WTC11 (cell line): Measurements from ENCODE around the gene CD302. TPM values are rescaled to one million over a fixed set of nuclear protein-coding genes. Genes with fewer than 3 reads are reported as not detected.

Experiments
- ATAC-seq: fragments of 200-7000 bp; cut with Tn5 transposase; 2 replicates; pipeline ENCODE4 v1.10.0; 2021; ENCODE audit warnings: mild to moderate bottlenecking, moderate library complexity
- CTCF ChIA-PET: fragments of 300-600 bp; sonication (Branson Sonifier 250); formaldehyde crosslinking; loops from one replicate; lab custom pipeline; 2021; ENCODE audit warnings: antibody characterized with exemption; lab: Charles Lee
- POLR2A ChIA-PET: fragments of 350-600 bp; sonication (Branson Sonifier 250); formaldehyde crosslinking; loops from one replicate; lab custom pipeline; 2021; ENCODE audit warnings: antibody characterized with exemption; lab: Charles Lee
- DNase-seq: peaks from one replicate; pipeline ENCODE4 v3.0.0; 2021; ENCODE audit warnings: low spot score
- H3K27ac Mint-ChIP-seq: 2 replicates; pipeline ENCODE4 v1.8.0; 2021; ENCODE audit warnings: mixed read lengths
- H3K27me3 Mint-ChIP-seq: 2 replicates; pipeline ENCODE4 v1.8.0; 2021; ENCODE audit warnings: low read depth, mild to moderate bottlenecking, moderate library complexity, mixed read lengths
- H3K36me3 Mint-ChIP-seq: 2 replicates; pipeline ENCODE4 v1.8.0; 2021; ENCODE audit warnings: mixed read lengths
- H3K4me1 Mint-ChIP-seq: 2 replicates; pipeline ENCODE4 v1.8.0; 2022; ENCODE audit warnings: mixed read lengths
- H3K4me3 Mint-ChIP-seq: 2 replicates; pipeline ENCODE4 v1.8.0; 2021; ENCODE audit warnings: mild to moderate bottlenecking, moderate library complexity, mixed read lengths
- H3K9me3 Mint-ChIP-seq: 2 replicates; pipeline ENCODE4 v1.8.0; 2021; ENCODE audit warnings: mixed read lengths
- AFF4 ChIP-seq: sonication (generic); formaldehyde crosslinking; IDR thresholded peaks from 2 replicates; pipeline ENCODE4 v1.8.1; 2023; ENCODE audit warnings: mild to moderate bottlenecking, missing genetic modification reagents, borderline replicate concordance
- ARID4B ChIP-seq: sonication (generic); formaldehyde crosslinking; IDR thresholded peaks from 2 replicates; pipeline ENCODE4 v1.8.0; 2023; ENCODE audit warnings: missing genetic modification reagents, mild to moderate bottlenecking, borderline replicate concordance
- ATF3 ChIP-seq: sonication (generic); formaldehyde crosslinking; conservative IDR thresholded peaks from 2 replicates; pipeline ENCODE4 v1.8.1; 2022; ENCODE audit warnings: mild to moderate bottlenecking, missing genetic modification reagents
- CTCF ChIP-seq: fragments of 200-600 bp; IDR thresholded peaks from 2 replicates; pipeline ENCODE4 v1.8.0; 2022; ENCODE audit warnings: antibody characterized with exemption
- E2F4 ChIP-seq: sonication (generic); formaldehyde crosslinking; IDR thresholded peaks from 2 replicates; pipeline ENCODE4 v1.8.1; 2022; ENCODE audit warnings: low read depth, mild to moderate bottlenecking, moderate library complexity, missing genetic modification reagents, borderline replicate concordance
- E2F5 ChIP-seq: sonication (generic); formaldehyde crosslinking; IDR thresholded peaks from 2 replicates; pipeline ENCODE4 v1.8.1; 2022; ENCODE audit warnings: mild to moderate bottlenecking, moderate library complexity, missing genetic modification reagents
- FOXK1 ChIP-seq: sonication (generic); formaldehyde crosslinking; IDR thresholded peaks from 2 replicates; pipeline ENCODE4 v1.8.0; 2022; ENCODE audit warnings: mild to moderate bottlenecking, moderate library complexity, missing genetic modification reagents
- FOXP1 ChIP-seq: sonication (generic); formaldehyde crosslinking; IDR thresholded peaks from 2 replicates; pipeline ENCODE4 v1.8.0; 2022; ENCODE audit warnings: missing genetic modification reagents, mild to moderate bottlenecking, moderate library complexity, borderline replicate concordance
- HMGA2 ChIP-seq: fragments of 250-450 bp; sonication (Bioruptor Pico); IDR thresholded peaks from 2 replicates; pipeline ENCODE4 v1.4.0; 2021; ENCODE audit warnings: mild to moderate bottlenecking, moderate library complexity
- HMGXB4 ChIP-seq: sonication (generic); formaldehyde crosslinking; IDR thresholded peaks from 2 replicates; pipeline ENCODE4 v1.8.1; 2023; ENCODE audit warnings: mild to moderate bottlenecking, moderate library complexity, missing genetic modification reagents
- NR2C2 ChIP-seq: sonication (generic); formaldehyde crosslinking; IDR thresholded peaks from 2 replicates; pipeline ENCODE4 v1.8.0; 2022; ENCODE audit warnings: mild to moderate bottlenecking, missing genetic modification reagents
- PREB ChIP-seq: sonication (generic); formaldehyde crosslinking; IDR thresholded peaks from 2 replicates; pipeline ENCODE4 v1.8.1; 2022; ENCODE audit warnings: mild to moderate bottlenecking, missing genetic modification reagents, moderate library complexity, borderline replicate concordance
- RORB ChIP-seq: fragments of 250-450 bp; sonication (Bioruptor Pico); IDR thresholded peaks from 2 replicates; pipeline ENCODE4 v1.9.0; 2021; ENCODE audit warnings: mild to moderate bottlenecking
- ZNF263 ChIP-seq: sonication (generic); formaldehyde crosslinking; IDR thresholded peaks from 2 replicates; pipeline ENCODE4 v1.8.1; 2022; ENCODE audit warnings: low read depth, mild to moderate bottlenecking, moderate library complexity, missing genetic modification reagents
- ZNF425 ChIP-seq: fragments of 250-450 bp; sonication (Bioruptor Pico); conservative IDR thresholded peaks from 2 replicates; pipeline ENCODE4 v1.9.0; 2021; ENCODE audit warnings: mild to moderate bottlenecking
- ZSCAN18 ChIP-seq: fragments of 250-450 bp; sonication (Bioruptor Pico); IDR thresholded peaks from 2 replicates; pipeline ENCODE4 v2.1.2; 2022; ENCODE audit warnings: mild to moderate bottlenecking, moderate library complexity
- total RNA-seq: library from RNA; stranded (reverse); gene quantifications from 3 replicates; pipeline ENCODE4 v1.2.3, GENCODE V29; 2021

Gene CD302
- total RNA-seq, 1 experiment from 2014 or later = 1.4 TPM

- TF ChIP-seq HMGXB4 = no peak
- no peak for TF ChIP-seq FOXP1 (CRISPR knock-in tag)
- no peak for TF ChIP-seq ZNF425
- no peak for TF ChIP-seq E2F4 (CRISPR knock-in tag)
- TF ChIP-seq ZNF263 = no peak
- no peak for TF ChIP-seq AFF4 (CRISPR knock-in tag)
- no peak for TF ChIP-seq RORB (CRISPR knock-in tag)
- no peak for TF ChIP-seq FOXK1 (CRISPR knock-in tag)
- no peak for TF ChIP-seq NR2C2 (CRISPR knock-in tag)
- TF ChIP-seq PREB (CRISPR knock-in tag) = no peak
Observed at GRCh38 chr2:159817283-159817682, 19.3 kb upstream of the CD302 start (continued).

- DNase-seq = no peak
- Mint-ChIP-seq H3K4me3 (no peak overlapping the region), H3K36me3 (no peaks in the 10 kb centered on the region), H3K27ac (no peak overlapping the region), H3K27me3 (no peaks in the 10 kb centered on the region; the same call in 1 of the 2 replicates), H3K4me1 (0 out of 2 replicates have a peak, but pooled peaks cover 5% of the 10 kb centered on the region), H3K9me3 (no peaks in the 10 kb centered on the region)
- ChIA-PET CTCF (interaction anchor here (1.4 kb wide), 1 partner anchor 55 kb away, joined by 9 read pairs; no protein-coding TSS in a partner anchor), POLR2A (no interaction called here)
- ATAC-seq = no peak
- TF ChIP-seq E2F5 = no peak
- no peak for TF ChIP-seq ZSCAN18 (CRISPR knock-in tag)
- no peak for TF ChIP-seq ARID4B
- no peak for TF ChIP-seq ATF3 (CRISPR knock-in tag)
- no peak for TF ChIP-seq CTCF
- TF ChIP-seq HMGA2 (CRISPR knock-in tag) = no peak
Observed at GRCh38 chr2:159811232-159811631, 13.2 kb upstream of the CD302 start.
